GM12873 (cell line): ENCODE results near the gene SV2B.

Experiments
- CTCF ChIP-seq: IDR thresholded peaks from 2 replicates; pipeline ENCODE4 v1.5.1; 2012; ENCODE audit warnings: low read depth, mild to moderate bottlenecking, moderate library complexity, low read length, control low read depth; ENCODE audit not compliant: insufficient read depth; ENCODE audit errors: missing control alignments

Gene SV2B

GRCh38 chr15:91302588-91303439, 202.8 kb downstream of the SV2B start:
- peak; percentile 80 for TF ChIP-seq CTCF

GRCh38 chr15:91304210-91304609, 204.2 kb downstream of the SV2B start:
- no peak for TF ChIP-seq CTCF

- no peak for TF ChIP-seq CTCF
Observed at GRCh38 chr15:91304786-91305185, 204.7 kb downstream of the SV2B start.

- TF ChIP-seq CTCF: no peak
Observed at GRCh38 chr15:91306144-91306543, 206.1 kb downstream of the SV2B start.

GRCh38 chr15:91307601-91308000, 207.5 kb downstream of the SV2B start:
- TF ChIP-seq CTCF: no peak

GRCh38 chr15:91308199-91308598, 208.1 kb downstream of the SV2B start:
- TF ChIP-seq CTCF: no peak

GRCh38 chr15:91308855-91309254, 208.8 kb downstream of the SV2B start:
- TF ChIP-seq CTCF: no peak
